Loucy (cell line): ENCODE data around the gene L3MBTL3.

Source experiments
- H2AFZ ChIP-seq: fragments of 200-600 bp; sonication (generic); 2 replicates; pipeline ENCODE4 v1.6.0; 2016; ENCODE audit warnings: antibody characterized with exemption, mild to moderate bottlenecking, low read length, moderate library complexity
- H3F3A ChIP-seq: fragments of 200-600 bp; 2 replicates; pipeline ENCODE4 v1.6.0; 2016; ENCODE audit warnings: antibody characterized with exemption, low read depth, mild to moderate bottlenecking
- H3K27me3 ChIP-seq: fragments of 200-600 bp; sonication (generic); 2 replicates; pipeline ENCODE4 v1.6.1; 2014; ENCODE audit warnings: low read length, mild to moderate bottlenecking; ENCODE audit not compliant: insufficient read depth, poor library complexity, severe bottlenecking
- H3K36me3 ChIP-seq: fragments of 200-600 bp; sonication (generic); 2 replicates; pipeline ENCODE4 v1.6.1; 2016; ENCODE audit warnings: low read length; ENCODE audit not compliant: insufficient read depth
- H3K4me1 ChIP-seq: fragments of 200-600 bp; sonication (generic); 2 replicates; pipeline ENCODE4 v1.5.1; 2014; ENCODE audit warnings: low read length, mild to moderate bottlenecking; ENCODE audit not compliant: insufficient read depth, poor library complexity, severe bottlenecking
- H3K4me2 ChIP-seq: fragments of 200-600 bp; sonication (generic); 2 replicates; pipeline ENCODE4 v1.6.0; 2014; ENCODE audit warnings: antibody characterized with exemption, low read length, low read depth, mild to moderate bottlenecking; ENCODE audit not compliant: poor library complexity, severe bottlenecking
- H3K4me3 ChIP-seq: fragments of 200-600 bp; sonication (generic); 2 replicates; pipeline ENCODE4 v1.5.1; 2014; ENCODE audit warnings: low read length, mild to moderate bottlenecking, mixed read lengths; ENCODE audit not compliant: poor library complexity, severe bottlenecking
- H3K79me2 ChIP-seq: fragments of 200-600 bp; sonication (generic); 2 replicates; pipeline ENCODE4 v1.6.1; 2014; ENCODE audit warnings: low read length; ENCODE audit not compliant: insufficient read depth
- H3K9ac ChIP-seq: fragments of 200-600 bp; sonication (generic); 2 replicates; pipeline ENCODE4 v1.6.0; 2014; ENCODE audit warnings: mild to moderate bottlenecking, low read depth, low read length, moderate library complexity; ENCODE audit not compliant: poor library complexity, severe bottlenecking
- H3K9me2 ChIP-seq: fragments of 200-600 bp; sonication (generic); replicated peaks from 2 replicates; pipeline ENCODE4 v1.6.1; 2016; ENCODE audit warnings: low read depth, low read length, mixed read lengths
- H3K9me3 ChIP-seq: fragments of 200-600 bp; sonication (generic); 2 replicates; pipeline ENCODE4 v1.6.1; 2014; ENCODE audit warnings: mild to moderate bottlenecking, antibody characterized with exemption, low read length, low read depth; ENCODE audit not compliant: insufficient read depth
- H4K20me1 ChIP-seq: fragments of 200-600 bp; sonication (generic); 2 replicates; pipeline ENCODE4 v1.6.0; 2014; ENCODE audit warnings: antibody characterized with exemption, low read length, mild to moderate bottlenecking; ENCODE audit not compliant: insufficient read depth, poor library complexity, severe bottlenecking
- CTCF ChIP-seq: fragments of 200-600 bp; sonication (generic); conservative IDR thresholded peaks from 2 replicates; pipeline ENCODE4 v1.5.1; 2014; ENCODE audit warnings: mild to moderate bottlenecking, antibody characterized with exemption, low read length
- EZH2phosphoT487 ChIP-seq: fragments of 200-600 bp; IDR thresholded peaks from 2 replicates; pipeline ENCODE4 v1.6.1; 2018; ENCODE audit warnings: antibody characterized with exemption, mild to moderate bottlenecking, moderate library complexity, borderline replicate concordance

The L3MBTL3 gene

GRCh38 chr6:130136798-130137197 lies 118.4 kb downstream of the L3MBTL3 start:
- H3K27me3 ChIP-seq: no peaks in the 10 kb centered on the region
- no peaks in the 10 kb centered on the region for H3K79me2 ChIP-seq
- H3K36me3 ChIP-seq: peaks cover 17% of the 10 kb centered on the region; the same call in 1 of the 2 replicates
- H3K9ac ChIP-seq: no peak overlapping the region
- no peaks in the 10 kb centered on the region for H3K4me1 ChIP-seq
- H2AFZ ChIP-seq: no peak overlapping the region
- TF ChIP-seq EZH2phosphoT487 (no peak), CTCF (no peak)
- H3K9me2 ChIP-seq: no peaks in the 10 kb centered on the region
- H3K4me3 ChIP-seq: no peak overlapping the region
- H3F3A ChIP-seq: no peaks in the 10 kb centered on the region
- H3K4me2 ChIP-seq: no peak overlapping the region
- H4K20me1 ChIP-seq: no peaks in the 10 kb centered on the region
- no peaks in the 10 kb centered on the region for H3K9me3 ChIP-seq

- H3K9me3 ChIP-seq: no peaks in the 10 kb centered on the region
- H4K20me1 ChIP-seq: no peaks in the 10 kb centered on the region
- H3F3A ChIP-seq: no peaks in the 10 kb centered on the region
- H3K36me3 ChIP-seq: peaks cover 17% of the 10 kb centered on the region; the same call in 1 of the 2 replicates
- no peak overlapping the region for H3K9ac ChIP-seq
- H3K79me2 ChIP-seq: no peaks in the 10 kb centered on the region
- no peaks in the 10 kb centered on the region for H3K27me3 ChIP-seq
- no peak for TF ChIP-seq CTCF
- no peak for TF ChIP-seq EZH2phosphoT487
- H3K4me3 ChIP-seq: no peak overlapping the region
- no peaks in the 10 kb centered on the region for H3K9me2 ChIP-seq
- H3K4me1 ChIP-seq: no peaks in the 10 kb centered on the region
- H2AFZ ChIP-seq: no peak overlapping the region
- H3K4me2 ChIP-seq: no peak overlapping the region
Observed at GRCh38 chr6:130138116-130138908, 119.9 kb downstream of the L3MBTL3 start.

GRCh38 chr6:130138909-130139242 lies 120.5 kb downstream of the L3MBTL3 start:
- Histone ChIP-seq H4K20me1 (no peaks in the 10 kb centered on the region), H3K4me1 (no peaks in the 10 kb centered on the region), H3K9me2 (no peaks in the 10 kb centered on the region), H3K36me3 (peaks cover 17% of the 10 kb centered on the region; the same call in 1 of the 2 replicates), H3F3A (no peaks in the 10 kb centered on the region), H3K4me3 (no peak overlapping the region), H2AFZ (no peak overlapping the region), H3K79me2 (no peaks in the 10 kb centered on the region), H3K4me2 (no peak overlapping the region), H3K9ac (no peak overlapping the region), H3K9me3 (no peaks in the 10 kb centered on the region), H3K27me3 (no peaks in the 10 kb centered on the region)
- TF ChIP-seq EZH2phosphoT487 (no peak), CTCF (no peak)
